ENCODE data around the gene HSDL2. TPM values are rescaled to one million over a fixed set of nuclear protein-coding genes. Genes with fewer than 3 reads are reported as not detected.
A peak's percentile ranks its signal among the peaks of the same experiment; 100 is the strongest.

The HSDL2 gene
- total RNA-seq, 1 donor from 2014 or later, result 284 TPM

GRCh38 chr9:112434487-112434886, 54.6 kb downstream of the HSDL2 start:
- no peak for DNase-seq
- ATAC-seq, result no peak
- intact Hi-C loops (cut with micrococcal nuclease), result no loop called here

- intact Hi-C loops (cut with micrococcal nuclease), result no loop called here
- ATAC-seq (no peak), DNase-seq (no peak)
Measured at GRCh38 chr9:112437406-112437805, 57.5 kb downstream of the HSDL2 start.

- intact Hi-C loops (cut with micrococcal nuclease), result no loop called here
- no peak for DNase-seq
- ATAC-seq, result no peak
Measured at GRCh38 chr9:112439171-112439570, 59.3 kb downstream of the HSDL2 start.

GRCh38 chr9:112439825-112440224, 59.9 kb downstream of the HSDL2 start:
- DNase-seq, result no peak
- intact Hi-C loops (cut with micrococcal nuclease), result no loop called here
- ATAC-seq, result no peak

GRCh38 chr9:112443200-112443599, 63.3 kb downstream of the HSDL2 start:
- intact Hi-C loops (cut with micrococcal nuclease), result no loop called here
- DNase-seq, result no peak
- ATAC-seq, result no peak

- DNase-seq (no peak), ATAC-seq (no peak)
- intact Hi-C loops (cut with micrococcal nuclease), result no loop called here
Measured at GRCh38 chr9:112443636-112444035, 63.7 kb downstream of the HSDL2 start.

GRCh38 chr9:112445196-112445595, 65.3 kb downstream of the HSDL2 start:
- no peak for ATAC-seq
- intact Hi-C loops (cut with micrococcal nuclease), result no loop called here
- no peak for DNase-seq

GRCh38 chr9:112446080-112446479, 66.2 kb downstream of the HSDL2 start:
- ATAC-seq, result no peak
- intact Hi-C loops (cut with micrococcal nuclease), result no loop called here
- no peak for DNase-seq

GRCh38 chr9:112446526-112446925, 66.6 kb downstream of the HSDL2 start:
- intact Hi-C loops (cut with micrococcal nuclease), result no loop called here
- no peak for DNase-seq
- ATAC-seq, result peak; percentile 19

GRCh38 chr9:112447283-112447761, 67.4 kb downstream of the HSDL2 start:
- intact Hi-C loops (cut with micrococcal nuclease), result no loop called here
- DNase-seq (no peak), ATAC-seq (peak; percentile 65)

- DNase-seq (no peak), ATAC-seq (no peak)
- intact Hi-C loops (cut with micrococcal nuclease), result no loop called here
Measured at GRCh38 chr9:112462855-112463254, 82.9 kb downstream of the HSDL2 start.

- intact Hi-C loops (cut with micrococcal nuclease), result no loop called here
- no peak for ATAC-seq
- DNase-seq, result no peak
Measured at GRCh38 chr9:112465352-112465751, 85.4 kb downstream of the HSDL2 start.

- intact Hi-C loops (cut with micrococcal nuclease), result no loop called here
- ATAC-seq (no peak), DNase-seq (no peak)
Measured at GRCh38 chr9:112472996-112473395, 93.1 kb downstream of the HSDL2 start.

- intact Hi-C loops (cut with micrococcal nuclease), result no loop called here
- DNase-seq (no peak), ATAC-seq (no peak)
Measured at GRCh38 chr9:112473986-112474385, 94.1 kb downstream of the HSDL2 start.

- DNase-seq, result no peak
Measured at GRCh38 chr9:112475318-112475717, 95.4 kb downstream of the HSDL2 start.

GRCh38 chr9:112477330-112477729, 97.4 kb downstream of the HSDL2 start:
- intact Hi-C loops (cut with micrococcal nuclease), result no loop called here
- ATAC-seq, result peak; percentile 96
- peak; percentile 36 for DNase-seq

More at GRCh38 chr9:112475318-112475717, 95.4 kb downstream of the HSDL2 start:
- intact Hi-C loops (cut with micrococcal nuclease), result no loop called here
- ATAC-seq, result no peak

GRCh38 chr9:112479221-112479620, 99.3 kb downstream of the HSDL2 start:
- intact Hi-C loops (cut with micrococcal nuclease), result no loop called here
- no peak for DNase-seq
- peak; percentile 56 for ATAC-seq

- intact Hi-C loops (cut with micrococcal nuclease), result no loop called here
- ATAC-seq, result no peak
- DNase-seq, result no peak
Measured at GRCh38 chr9:112484607-112485006, 104.7 kb downstream of the HSDL2 start.

GRCh38 chr9:112485574-112485973, 105.7 kb downstream of the HSDL2 start:
- DNase-seq (no peak), ATAC-seq (no peak)
- intact Hi-C loops (cut with micrococcal nuclease), result no loop called here

GRCh38 chr9:112486221-112487007, 106.5 kb downstream of the HSDL2 start, which contains the start of gene KIAA1958:
TSS of gene KIAA1958 (plus strand) at chr9:112486827. CDS start at chr9:112574081, 87,254 bp downstream.
- intact Hi-C loops (cut with micrococcal nuclease), result no loop called here
- ATAC-seq, result peak; percentile 90
- peak; percentile 90 for DNase-seq
